DMS 273 (cell line): ENCODE data around the gene KRT39.
A peak's percentile ranks its signal among the peaks of the same experiment; 100 is the strongest.
"Not testable (repeated sequence)": the region's sequence is repeated elsewhere in the genome, so short reads cannot be mapped to it uniquely, and the experiment has no call there.

ENCODE experiments used
- DNase-seq: peaks from one replicate; lab custom pipeline; 2025; ENCODE audit not compliant: unreplicated experiment; lab: John Stamatoyannopoulos, UW

The KRT39 gene

GRCh38 chr17:40942553-40942952, 24.2 kb downstream of the KRT39 start:
- DNase-seq, result no peak

- no peak for DNase-seq
These were observed 26.5 kb downstream of the KRT39 start for GRCh38 chr17:40940266-40940665.

- DNase-seq, result no peak
These were observed 27.8 kb downstream of the KRT39 start for GRCh38 chr17:40938981-40939380.

- DNase-seq, result no peak
These were observed 29.3 kb downstream of the KRT39 start, which contains the start of gene KRT23 for GRCh38 chr17:40937384-40937819. Gene KRT23, minus strand, starts transcription at chr17:40937646. Its CDS starts 1,043 bp downstream, at chr17:40936603.

DNA sequence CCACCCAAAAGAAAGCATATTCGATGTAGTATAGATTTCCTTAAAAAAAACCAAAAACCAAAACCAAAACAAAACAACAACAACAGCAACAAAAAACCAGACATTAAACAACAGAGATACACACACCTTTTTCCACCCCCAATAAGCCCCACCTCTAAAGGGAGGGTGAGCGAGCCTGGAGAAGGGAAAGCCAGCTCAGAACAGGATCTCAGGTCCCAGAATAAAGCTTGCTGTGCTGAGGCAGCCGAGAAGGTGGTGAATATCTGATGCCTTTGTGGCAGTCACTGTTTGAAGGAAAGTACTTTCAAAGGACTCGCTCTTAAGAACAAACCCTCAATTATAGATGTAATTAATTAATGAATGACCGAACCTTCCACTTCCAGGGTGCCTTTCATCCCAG, 29.8 kb downstream of the KRT39 start:
- no peak for DNase-seq

DNA sequence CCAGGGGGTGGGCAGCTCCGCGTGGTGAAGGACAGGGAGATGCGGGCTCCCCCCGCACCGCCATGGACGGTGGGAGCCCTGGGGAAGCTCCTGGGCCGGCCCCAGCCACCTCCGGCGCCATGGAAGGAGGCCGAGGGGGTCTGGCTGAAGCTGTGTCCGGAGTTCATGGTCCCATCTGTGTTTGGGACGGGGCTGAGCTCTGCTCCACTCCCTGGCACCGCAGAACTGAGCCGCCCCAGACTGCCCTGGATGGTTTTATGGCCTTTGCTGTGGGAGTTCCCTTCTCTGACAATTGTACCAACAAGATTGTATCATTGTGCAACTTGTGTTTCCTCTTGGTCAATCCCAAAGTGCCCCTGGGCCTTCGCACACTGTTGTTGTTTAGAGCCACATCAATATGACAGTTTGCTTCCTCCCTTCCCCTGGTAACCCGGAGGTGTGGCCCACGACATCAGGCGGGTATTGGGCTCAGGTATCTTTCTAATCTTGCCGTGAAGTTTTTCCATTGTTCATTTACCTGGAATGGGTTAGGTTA, 30.2 kb downstream of the KRT39 start:
- DNase-seq, result no peak

- no peak for DNase-seq
These were observed 31.1 kb downstream of the KRT39 start for GRCh38 chr17:40935624-40936023.

GRCh38 chr17:40932608-40933007, 34.1 kb downstream of the KRT39 start:
- no peak for DNase-seq

DNA sequence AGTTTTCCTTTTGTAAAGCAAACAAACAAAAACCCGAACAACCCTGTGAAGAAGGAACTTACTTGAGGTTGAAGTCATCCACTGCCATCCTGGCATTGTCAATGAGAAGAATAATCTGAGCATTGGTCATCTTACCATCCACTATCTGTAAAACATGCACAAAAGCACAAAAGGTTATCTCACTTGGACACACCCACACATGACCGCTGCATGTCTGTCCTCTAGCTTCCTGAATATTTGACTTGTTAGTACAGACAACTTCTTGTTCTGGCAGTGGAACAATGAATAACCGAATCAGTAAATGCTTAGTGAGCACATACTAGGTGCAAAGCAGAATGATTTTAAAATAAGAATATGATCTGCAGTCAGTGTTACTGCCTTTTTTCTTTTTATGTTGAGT, 35.4 kb downstream of the KRT39 start:
- DNase-seq, result no peak

DNA sequence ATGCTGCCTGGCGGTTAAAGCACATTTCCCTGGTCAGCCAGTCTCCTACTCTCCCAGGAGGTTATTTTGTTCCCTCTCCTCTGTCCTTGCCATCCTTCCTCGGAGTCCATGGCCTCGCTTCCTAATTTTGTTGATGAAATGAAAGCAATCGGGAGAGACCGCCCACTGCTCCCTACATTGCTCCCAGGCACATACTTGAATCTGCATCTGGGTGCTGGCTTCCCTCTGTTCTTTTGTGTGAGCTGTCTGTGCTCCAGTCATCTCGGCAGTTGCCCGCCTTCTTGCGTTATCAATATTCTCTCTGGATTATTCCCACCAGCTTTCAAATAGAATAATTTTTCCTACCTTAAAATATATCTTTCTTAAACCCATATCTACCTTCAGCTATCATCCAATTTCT, 40.4 kb downstream of the KRT39 start:
- no peak for DNase-seq

DNA sequence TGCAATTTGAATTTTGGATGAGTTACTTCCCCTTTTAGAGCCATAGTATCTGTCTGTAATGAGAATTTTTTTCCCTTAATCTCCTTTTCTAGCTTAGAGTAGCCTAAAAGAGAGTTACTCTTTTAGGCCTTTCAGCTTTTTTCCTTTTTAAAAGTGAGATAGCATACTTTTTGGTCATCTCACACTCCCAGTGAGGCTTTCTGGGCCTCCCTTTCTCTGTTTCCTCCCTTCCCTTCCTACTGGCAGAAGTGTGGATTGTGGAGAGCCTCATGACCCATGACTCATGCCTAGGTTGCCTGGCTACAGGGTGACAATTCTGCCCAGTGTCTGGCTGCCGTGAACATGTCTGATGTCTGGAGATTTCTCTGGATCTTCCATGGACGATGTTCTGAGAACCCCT, 44.5 kb downstream of the KRT39 start:
- DNase-seq, result no peak

DNA sequence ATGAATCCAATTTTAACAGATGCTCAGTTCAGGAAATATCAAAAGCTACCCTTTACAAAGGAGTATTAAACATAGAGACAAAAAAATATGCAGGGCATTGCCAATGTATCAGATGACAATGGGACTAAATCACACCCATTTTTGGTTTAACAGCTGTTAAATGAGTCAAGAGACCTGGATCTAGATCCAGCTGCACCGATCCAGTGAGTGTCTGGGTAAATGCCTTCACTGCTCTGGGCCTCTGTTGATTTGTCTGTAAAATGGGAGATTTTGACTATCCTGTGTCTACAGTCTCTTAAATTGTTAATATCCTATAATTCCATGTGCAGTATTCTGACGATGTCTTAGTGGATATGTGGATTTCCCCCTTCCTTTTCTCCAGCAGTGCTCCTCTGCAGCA, 45.7 kb downstream of the KRT39 start:
- DNase-seq, result no peak

DNA sequence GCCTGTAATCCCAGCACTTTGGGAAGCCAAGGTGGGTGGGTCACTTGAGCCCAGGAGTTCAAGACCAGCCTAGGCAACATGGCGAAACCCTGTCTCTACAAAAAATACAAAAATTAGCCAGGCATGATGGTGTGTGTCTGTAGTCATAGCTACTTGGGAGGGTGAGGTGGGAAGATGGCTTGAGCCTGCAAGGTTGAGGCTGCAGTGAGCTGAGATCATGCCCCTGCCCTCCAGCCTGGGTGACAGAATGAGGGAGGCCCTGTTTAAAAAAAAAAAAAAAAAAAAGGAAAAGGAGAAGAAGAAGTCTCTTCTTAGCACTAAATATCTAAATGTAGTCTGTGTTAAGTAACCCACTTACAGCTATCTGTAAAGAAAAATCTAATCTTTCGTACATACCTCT, 49.6 kb downstream of the KRT39 start:
- DNase-seq, result not testable (repeated sequence)

DNA sequence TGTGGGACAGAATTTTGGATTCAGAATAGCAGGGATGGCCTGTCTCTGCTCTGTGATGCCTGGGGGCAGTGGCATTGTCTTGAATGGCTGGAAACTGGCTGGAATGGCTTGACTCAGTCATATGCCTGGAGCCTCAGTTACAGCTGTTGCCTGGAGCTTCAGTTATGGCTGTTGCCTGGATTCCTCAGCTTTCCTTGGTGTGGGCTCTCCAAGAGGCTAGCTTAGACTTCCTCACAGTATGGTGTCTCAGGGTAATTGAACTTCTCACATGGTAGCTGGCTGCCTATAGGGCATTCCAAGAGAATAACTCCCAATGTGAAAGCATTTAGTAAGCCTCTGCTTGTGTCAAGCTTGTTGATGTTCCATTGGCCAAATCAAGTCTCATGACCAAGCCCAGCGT, 50.4 kb downstream of the KRT39 start:
- no peak for DNase-seq

DNA sequence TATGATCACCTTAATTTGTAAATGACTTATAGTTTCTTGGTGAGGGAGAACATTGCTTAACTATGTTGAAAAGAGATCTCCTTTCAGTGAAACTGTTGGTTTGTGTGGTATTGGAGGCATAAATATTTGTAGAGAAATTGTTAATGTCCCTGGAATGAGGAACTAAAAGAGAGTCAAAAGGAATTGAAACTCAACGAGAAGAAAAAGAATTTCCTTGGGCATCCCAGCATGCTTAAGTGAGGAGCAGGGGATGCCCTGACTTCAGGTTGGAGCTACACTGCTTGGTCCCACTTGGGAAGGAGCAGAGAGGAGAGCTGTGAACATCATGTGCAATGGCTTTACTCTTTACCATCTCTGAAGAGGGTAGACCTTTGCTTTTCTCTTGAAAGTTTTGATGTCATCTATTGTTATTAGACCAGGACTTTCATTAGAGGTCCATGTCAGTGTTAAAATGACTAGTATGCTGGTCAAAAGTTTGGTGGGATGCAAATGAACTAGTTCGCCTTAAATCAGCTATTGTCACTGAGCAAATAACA, 51.0 kb downstream of the KRT39 start:
- no peak for DNase-seq

DNA sequence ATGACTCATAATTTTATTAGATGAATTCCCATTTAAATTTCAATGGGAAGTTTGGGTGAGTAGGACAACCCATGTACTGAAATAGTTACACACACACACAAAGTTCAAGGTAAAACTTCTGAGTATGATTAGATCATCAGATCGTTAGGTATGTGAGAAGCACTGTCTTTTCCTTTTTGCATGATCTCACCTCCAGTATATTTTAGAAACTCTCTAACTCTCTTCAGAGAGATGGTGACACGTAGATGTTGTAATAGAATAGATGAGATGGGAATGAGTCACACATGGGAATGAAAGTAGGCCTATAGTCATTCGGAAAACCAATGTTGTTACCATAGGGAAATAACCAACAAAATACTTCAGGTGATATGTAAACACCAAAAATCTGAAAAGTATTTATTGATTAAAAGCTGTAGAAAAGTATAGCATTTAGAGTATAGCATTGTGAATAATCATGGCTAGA, 51.5 kb downstream of the KRT39 start:
- DNase-seq, result no peak

GRCh38 chr17:40914075-40914855, 52.5 kb downstream of the KRT39 start:
- DNase-seq, result no peak

DNA sequence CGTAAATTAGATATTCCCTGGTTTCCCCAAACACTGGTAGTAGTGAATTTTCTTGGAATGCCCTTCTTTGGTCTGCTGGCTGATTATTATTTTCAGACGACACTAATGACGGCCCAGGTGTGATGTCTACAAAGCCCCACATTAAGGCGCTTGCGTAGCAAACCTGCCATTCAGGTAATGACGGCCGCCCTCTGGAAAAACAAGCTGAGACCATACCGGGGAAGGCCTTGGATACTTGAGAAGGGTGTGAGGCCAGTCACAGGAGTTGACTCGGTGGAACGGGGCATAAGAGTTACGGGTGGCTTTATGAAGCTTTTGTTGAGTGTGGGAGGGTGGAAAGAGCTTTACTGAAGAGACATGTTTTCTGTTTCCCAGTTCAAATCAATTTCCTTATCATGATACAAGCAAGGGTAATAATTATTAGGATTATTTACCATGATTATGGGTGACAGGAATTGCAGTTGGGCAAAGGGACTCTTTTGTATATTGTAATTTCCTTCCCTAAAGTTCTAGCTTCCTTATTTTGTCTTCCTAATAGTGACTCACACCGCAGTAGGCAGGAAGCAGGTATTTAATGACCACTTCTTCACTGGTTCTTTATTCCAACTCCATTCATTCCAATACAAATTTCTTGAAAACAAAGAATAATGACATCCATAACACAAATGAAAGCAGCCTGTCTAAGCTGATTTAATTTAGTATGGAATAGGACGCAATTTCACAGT, 54.1 kb downstream of the KRT39 start:
- no peak for DNase-seq

DNA sequence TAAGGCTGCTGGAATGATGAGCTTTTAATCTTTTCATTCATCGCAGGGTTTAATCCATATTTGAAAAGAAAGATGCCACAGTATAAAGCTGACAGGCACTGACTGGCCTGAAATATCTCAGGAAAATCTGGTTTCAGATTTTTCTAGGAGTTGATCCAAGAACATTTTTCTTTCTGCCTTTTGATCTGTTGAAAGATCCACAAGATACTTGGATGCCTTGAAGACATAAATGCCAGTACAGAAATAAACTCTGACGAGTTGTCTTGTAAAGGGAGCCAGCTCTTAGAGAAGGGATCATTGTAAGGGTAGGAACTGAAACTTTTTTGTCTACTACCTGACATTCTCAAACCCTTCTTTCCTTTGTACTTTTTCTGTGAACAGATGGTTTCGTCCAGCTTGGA, 56.3 kb downstream of the KRT39 start:
- no peak for DNase-seq

DNA sequence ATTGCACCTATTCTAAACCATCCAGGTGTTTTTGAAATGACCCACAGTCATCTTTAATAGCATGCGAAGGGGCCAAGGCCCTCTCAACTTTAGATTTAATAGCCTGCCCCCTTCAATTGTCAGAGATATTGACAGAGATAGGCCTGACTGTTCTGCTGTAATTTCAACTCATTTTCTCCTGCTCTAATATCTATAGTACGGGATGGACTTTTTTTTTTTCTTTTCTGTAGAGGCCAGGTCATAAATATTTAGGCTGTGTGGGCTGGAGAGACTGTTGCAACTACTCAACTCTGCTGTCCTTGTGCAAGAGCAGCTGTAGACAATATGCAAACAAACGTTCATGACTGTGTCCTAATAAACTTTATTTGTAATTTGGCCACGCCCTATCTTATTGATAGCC, 57.0 kb downstream of the KRT39 start:
- DNase-seq, result no peak

DNA sequence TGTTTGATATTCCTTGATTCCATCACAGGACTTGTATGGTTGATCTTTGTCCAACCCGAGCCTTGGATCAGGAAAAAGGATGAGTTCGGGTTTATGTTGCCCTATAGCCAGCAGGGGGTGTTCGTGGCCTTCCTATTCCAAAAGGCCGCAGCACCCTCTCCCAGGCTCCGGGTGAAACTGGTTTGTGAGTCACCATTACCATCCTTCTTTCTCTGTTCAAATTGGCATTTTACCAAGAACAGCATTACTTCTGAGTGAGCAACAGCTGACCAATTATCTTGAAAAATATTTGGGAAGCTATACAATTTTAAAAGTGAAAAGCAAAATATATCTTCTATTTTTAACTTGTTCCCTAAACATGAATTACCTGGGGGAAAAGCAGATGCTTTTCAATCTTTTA, 57.4 kb downstream of the KRT39 start:
- peak; percentile 91 for DNase-seq
